Measurements from ENCODE around the gene ASPHD2.

The ASPHD2 gene

DNA sequence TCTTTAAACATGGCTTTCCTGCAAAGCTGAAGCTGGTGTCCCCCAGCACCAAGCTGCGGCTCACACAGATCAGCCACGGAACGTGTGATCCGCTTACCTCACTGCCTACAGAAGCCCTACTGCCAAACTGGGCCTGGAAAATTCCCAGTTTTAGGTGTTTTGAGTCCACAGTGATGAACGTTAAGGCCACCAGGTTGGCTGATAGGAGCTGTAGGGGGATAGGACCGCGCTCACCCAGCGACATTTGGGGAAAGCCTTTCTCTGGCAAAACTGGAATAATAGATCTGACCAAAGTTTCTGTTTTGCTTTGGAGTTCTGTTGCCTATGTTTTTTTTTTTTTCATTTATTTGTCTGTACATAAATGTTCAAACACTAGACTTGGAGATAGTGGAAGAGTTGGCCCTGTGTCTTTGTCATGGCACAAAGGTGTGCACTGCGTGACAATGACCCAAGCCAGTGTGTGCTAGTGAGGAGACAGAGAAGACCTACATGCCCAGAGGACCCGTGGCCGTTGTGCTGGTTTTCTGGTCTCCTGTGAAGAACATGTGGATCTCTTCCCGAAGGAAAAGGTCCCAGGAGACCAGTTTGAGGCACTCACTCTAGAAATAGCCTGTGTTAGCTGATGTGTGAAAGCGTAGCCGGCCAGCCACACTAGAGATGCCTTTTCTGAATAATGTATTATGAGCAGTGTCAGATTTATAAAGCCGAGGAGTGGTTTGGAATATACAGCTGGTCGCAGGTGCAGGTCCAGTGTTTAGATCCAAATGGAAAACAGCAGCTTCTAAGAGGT is 15.0 kb downstream of the ASPHD2 start:
- DNase-seq (ENCODE audit: low read depth in 1 of 2, low spot score in 1 of 2): no peak
- no peak for TF ChIP-seq JUND (IDR thresholded peaks at IDR 0.05; ENCODE audit: low read depth)
- in situ Hi-C loops (cut with HindIII; ENCODE audit: low pct_unique_long_range_greater_than_20kb, low sequenced_read_pairs): no loop called here

- TF ChIP-seq JUND (IDR thresholded peaks at IDR 0.05; ENCODE audit: low read depth): no peak
- DNase-seq (ENCODE audit: low read depth in 1 of 2, low spot score in 1 of 2): peak in 1 of 2 experiments; percentile 2
- in situ Hi-C loops (cut with HindIII; ENCODE audit: low pct_unique_long_range_greater_than_20kb, low sequenced_read_pairs): no loop called here
Observed at GRCh38 chr22:26444777-26445176, 15.7 kb downstream of the ASPHD2 start.

DNA sequence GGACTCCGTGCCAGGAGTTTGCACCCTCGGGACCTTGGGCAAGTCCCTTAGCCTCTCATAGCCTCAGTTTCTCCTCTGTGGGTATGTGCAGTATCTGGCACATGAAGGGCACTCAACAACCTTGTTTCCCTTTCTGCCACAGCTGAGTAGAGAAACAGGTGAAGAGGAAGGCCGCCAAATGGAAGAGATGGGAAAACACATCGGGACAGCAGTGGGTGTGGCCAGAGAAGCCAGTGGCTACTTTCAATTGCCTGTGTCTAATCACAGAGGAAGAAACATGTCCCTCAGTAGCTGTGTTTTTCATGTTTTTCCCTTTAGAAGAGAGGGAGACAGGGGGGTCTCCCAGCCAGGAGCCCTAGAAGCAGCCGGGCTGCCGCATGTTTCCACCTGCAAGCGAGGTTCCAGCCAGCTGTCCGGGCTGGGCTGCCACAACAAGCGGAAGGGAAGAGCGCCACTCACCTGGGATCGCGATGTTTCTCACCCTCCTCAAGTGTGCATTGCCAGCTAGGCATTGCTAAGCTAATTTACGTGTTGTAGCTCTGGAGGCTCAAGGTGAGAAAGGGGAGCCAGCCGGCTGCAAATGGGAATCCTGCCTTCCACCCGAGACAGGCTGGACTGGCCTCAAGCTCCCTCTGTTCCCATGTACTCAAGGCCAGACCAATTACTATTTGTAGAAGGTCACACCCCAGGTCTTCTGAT is 16.7 kb downstream of the ASPHD2 start:
- TF ChIP-seq JUND (IDR thresholded peaks at IDR 0.05; ENCODE audit: low read depth): no peak
- no peak for DNase-seq (ENCODE audit: low read depth in 1 of 2, low spot score in 1 of 2)
- in situ Hi-C loops (cut with HindIII; ENCODE audit: low pct_unique_long_range_greater_than_20kb, low sequenced_read_pairs): no loop called here

DNA sequence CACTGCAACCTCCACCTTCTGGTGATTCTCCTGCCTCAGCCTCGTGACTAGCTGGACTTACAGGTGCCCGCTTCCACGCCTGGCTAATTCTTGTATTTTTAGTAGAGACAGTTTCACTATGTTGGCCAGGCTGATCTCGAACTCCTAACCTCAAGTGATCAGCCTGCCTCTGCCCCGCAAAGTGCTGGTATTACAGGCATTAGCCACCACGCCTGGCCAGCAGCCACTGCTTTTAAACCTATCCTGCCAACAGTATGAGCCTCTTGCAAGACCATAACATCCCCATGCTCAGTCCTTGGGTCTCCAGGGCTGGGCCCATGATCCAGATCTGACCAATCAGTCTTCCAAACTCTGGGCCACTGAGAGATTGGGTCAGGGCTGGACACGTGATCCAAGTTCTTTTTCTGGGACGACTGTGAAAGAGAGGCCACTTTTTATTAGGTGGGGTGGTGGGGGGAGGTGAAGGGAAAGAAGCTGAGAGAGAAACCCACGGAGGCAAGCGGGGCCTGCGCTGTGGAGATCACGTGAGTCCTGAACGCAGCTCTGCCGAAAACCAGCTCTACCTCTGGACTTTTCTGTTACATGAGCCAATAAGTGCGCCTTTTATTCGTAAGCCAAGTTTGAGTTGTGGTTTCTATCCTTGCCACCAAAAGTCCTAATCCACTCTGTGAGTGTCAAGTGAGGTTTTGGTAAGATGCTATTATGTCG is 17.9 kb downstream of the ASPHD2 start:
- no peak for DNase-seq (ENCODE audit: low read depth in 1 of 2, low spot score in 1 of 2)
- TF ChIP-seq JUND (IDR thresholded peaks at IDR 0.05; ENCODE audit: low read depth): no peak
- in situ Hi-C loops (cut with HindIII; ENCODE audit: low pct_unique_long_range_greater_than_20kb, low sequenced_read_pairs): no loop called here

DNA sequence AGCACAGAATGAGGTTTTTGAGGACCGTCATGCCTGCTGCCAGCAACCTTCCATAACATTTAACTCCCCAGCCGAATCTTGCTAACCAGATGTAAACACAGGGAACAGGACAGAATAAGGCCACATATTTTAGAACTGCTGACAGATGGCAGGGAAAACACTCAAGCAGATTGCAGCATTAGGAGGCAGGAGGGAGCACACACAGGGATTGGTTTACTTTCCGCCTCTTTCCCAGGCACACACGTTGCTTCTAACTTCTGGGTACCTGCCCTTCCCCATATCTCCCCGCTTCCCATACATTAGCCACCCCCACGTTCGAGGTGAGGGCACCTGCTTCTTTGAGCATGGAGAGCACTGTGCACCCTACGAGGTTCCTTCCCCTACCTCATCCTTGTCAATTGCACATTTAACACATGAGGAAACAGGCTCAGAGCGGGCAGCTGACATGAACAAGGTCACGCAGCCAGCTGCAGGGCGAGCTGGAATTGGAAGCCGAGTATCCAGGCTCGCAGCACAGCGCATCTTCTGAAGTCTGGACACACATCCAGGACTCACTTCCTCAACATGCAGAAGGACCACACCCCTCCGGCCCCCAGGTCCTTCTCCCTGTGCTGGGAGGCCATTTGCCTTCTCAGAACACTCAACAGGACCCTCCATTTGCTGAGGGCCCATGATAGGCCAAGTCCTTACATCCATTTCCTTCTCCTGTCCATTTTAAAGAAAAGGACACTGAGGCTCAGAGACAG is 18.7 kb downstream of the ASPHD2 start:
- no peak for DNase-seq (ENCODE audit: low read depth in 1 of 2, low spot score in 1 of 2)
- in situ Hi-C loops (cut with HindIII; ENCODE audit: low pct_unique_long_range_greater_than_20kb, low sequenced_read_pairs): no loop called here
- no peak for TF ChIP-seq JUND (IDR thresholded peaks at IDR 0.05; ENCODE audit: low read depth)

GRCh38 chr22:26448334-26448733 is 19.3 kb downstream of the ASPHD2 start:
- no peak for DNase-seq (ENCODE audit: low read depth in 1 of 2, low spot score in 1 of 2)
- TF ChIP-seq JUND (IDR thresholded peaks at IDR 0.05; ENCODE audit: low read depth): no peak
- in situ Hi-C loops (cut with HindIII; ENCODE audit: low pct_unique_long_range_greater_than_20kb, low sequenced_read_pairs): no loop called here

DNA sequence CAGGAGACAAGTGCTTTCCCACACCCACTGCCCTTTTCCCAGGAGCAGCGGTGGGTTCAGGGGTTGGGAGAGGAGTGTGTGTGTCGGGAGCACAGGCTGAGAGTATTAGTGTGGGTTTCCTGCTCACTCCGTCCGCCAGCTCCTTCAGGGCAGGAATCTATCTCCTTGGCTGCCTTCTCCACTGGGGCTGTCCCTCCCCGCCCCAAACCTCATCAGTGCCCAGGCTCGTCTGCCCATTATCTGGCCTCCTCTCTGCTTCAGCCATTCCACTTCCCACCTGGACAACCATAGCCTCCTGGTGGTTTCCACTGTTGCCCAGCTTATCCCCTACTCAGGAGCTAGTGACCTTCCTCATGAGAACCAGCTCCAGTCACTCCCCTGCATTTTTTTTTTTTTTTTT is 19.9 kb downstream of the ASPHD2 start:
- TF ChIP-seq JUND (IDR thresholded peaks at IDR 0.05; ENCODE audit: low read depth): no peak
- in situ Hi-C loops (cut with HindIII; ENCODE audit: low pct_unique_long_range_greater_than_20kb, low sequenced_read_pairs): no loop called here
- no peak for DNase-seq (ENCODE audit: low read depth in 1 of 2, low spot score in 1 of 2)

- in situ Hi-C loops (cut with HindIII; ENCODE audit: low pct_unique_long_range_greater_than_20kb, low sequenced_read_pairs): no loop called here
- no peak for TF ChIP-seq JUND (IDR thresholded peaks at IDR 0.05; ENCODE audit: low read depth)
- DNase-seq (ENCODE audit: low read depth in 1 of 2, low spot score in 1 of 2): no peak
Observed at GRCh38 chr22:26450453-26451185, 21.6 kb downstream of the ASPHD2 start.

DNA sequence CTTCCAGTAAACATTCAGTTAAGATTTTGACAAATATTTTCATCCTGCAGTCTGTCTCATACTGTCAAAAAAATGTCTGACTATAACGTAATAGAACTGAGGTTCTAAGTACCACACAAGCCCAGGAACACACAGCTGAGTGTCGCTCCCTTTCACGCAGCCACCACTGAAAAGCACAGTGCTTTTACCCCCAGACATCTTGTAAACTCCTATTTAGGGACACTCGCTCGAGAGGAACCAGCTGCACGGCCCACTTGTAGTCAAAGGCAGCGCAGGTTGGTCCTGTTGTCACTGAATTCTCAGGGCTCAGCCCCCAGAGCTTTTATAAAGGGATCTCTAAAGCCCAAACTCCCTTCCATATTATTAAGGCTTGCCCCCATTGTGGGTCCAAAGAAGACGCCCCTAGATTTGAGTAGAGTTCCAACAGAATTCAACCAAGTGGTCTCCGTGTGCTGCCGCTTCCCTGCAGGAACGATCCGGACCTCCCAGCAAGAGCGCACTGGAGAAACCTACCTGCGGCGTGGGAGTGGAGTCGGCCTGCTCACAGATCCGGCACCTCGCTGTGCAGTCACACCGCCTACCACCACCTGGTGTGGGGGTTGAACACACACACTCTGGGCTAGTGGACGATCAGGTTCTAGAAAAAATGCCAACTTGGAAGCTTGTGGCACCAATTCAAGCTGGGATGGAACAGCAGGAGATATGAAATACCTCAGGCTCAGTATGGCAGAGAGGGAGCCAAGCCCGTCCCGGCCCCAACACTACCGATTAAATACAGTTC is 23.4 kb downstream of the ASPHD2 start:
- TF ChIP-seq JUND (IDR thresholded peaks at IDR 0.05; ENCODE audit: low read depth): no peak
- in situ Hi-C loops (cut with HindIII; ENCODE audit: low pct_unique_long_range_greater_than_20kb, low sequenced_read_pairs): no loop called here
- DNase-seq (ENCODE audit: low read depth in 1 of 2, low spot score in 1 of 2): no peak

- in situ Hi-C loops (cut with HindIII; ENCODE audit: low pct_unique_long_range_greater_than_20kb, low sequenced_read_pairs): no loop called here
- DNase-seq (ENCODE audit: low read depth in 1 of 2, low spot score in 1 of 2): no peak
- no peak for TF ChIP-seq JUND (IDR thresholded peaks at IDR 0.05; ENCODE audit: low read depth)
Observed at GRCh38 chr22:26453216-26453615, 24.2 kb downstream of the ASPHD2 start.

DNA sequence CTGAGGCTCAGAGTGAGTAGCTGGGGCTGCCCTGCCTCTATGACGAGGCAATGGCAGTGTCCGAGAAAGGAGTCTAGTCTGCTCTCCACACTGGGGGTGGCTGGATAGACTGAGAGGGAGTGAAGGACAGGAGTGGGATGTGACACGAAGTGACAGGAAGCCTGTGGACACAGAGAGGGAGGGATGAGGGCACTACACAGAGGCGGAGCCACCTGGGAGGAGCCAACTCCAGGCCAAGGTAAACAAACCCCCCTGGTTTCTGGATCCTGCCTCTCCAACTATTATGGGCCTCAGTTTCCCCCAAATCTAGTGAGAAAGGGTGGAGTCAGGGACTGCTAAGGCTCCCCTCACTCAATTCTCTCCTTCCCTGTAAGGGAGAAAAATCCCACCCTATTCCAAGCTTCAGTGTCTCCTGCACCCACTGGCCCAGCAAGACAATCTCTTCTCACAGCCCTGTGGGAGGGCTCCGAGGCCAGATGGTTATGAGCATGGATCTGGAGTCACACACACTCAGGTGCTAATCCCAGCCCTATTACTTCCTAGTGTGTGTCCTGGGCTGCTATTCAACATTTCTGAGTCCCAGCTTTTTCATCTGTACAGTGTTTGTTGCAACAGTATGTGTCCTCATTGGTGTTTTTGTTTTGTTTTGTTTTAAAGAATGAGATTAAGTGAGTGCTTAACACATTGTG is 24.9 kb downstream of the ASPHD2 start:
- no peak for DNase-seq (ENCODE audit: low read depth in 1 of 2, low spot score in 1 of 2)
- in situ Hi-C loops (cut with HindIII; ENCODE audit: low pct_unique_long_range_greater_than_20kb, low sequenced_read_pairs): no loop called here
- no peak for TF ChIP-seq JUND (IDR thresholded peaks at IDR 0.05; ENCODE audit: low read depth)

All from T47D (cell line).